ENCODE results near the gene LINC01488.

LINC01488 gene

DNA sequence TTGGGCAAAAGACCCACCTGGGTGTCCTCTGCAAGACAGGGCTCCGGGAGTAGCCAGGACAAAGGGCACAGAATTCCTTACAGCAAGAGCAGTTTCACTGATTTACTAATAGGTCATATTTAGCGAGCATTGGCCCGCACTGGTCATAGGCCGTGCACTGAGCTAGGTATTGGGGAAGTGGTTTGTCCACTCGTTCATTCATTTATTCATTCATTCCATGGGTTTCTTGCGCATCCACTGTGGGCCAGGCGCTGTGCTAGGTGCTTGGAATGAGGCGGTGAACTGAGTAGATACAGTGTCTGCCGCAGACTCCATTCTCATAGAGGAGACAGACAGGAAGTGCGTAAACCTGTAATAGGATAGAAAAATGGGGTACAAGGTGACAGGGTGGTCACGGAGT, 13.2 kb upstream of the LINC01488 start:
- H2AFZ ChIP-seq (ENCODE audit: low read depth, low read length) = no peak overlapping the region
- H2BK12ac ChIP-seq (ENCODE audit: low read length in 2 of 2) = peak overlapping the region in 1 of 2 experiments; percentile 35
- no peaks in the 10 kb centered on the region for H3K9me3 ChIP-seq (ENCODE audit: control insufficient read depth, low read length)
- 91% methylated on average over 11 of the region's 11 CpGs for WGBS
- no peak overlapping the region for H3K4me2 ChIP-seq (ENCODE audit: low read length, poor library complexity, severe bottlenecking)
- H3K23ac ChIP-seq (ENCODE audit: low read length in 2 of 2) = no peak overlapping the region
- no peak overlapping the region for H4K8ac ChIP-seq (ENCODE audit: low read length)
- no peaks in the 10 kb centered on the region for H3K79me1 ChIP-seq (replicated peaks; ENCODE audit: low read length, poor library complexity, severe bottlenecking)
- no peaks in the 10 kb centered on the region for H3K4me1 ChIP-seq (ENCODE audit: control insufficient read depth, insufficient read depth, low read depth, low read length)
- no peak overlapping the region for H3K9ac ChIP-seq (ENCODE audit: low read length)
- H2BK5ac ChIP-seq (ENCODE audit: low read depth, low read length, poor library complexity, severe bottlenecking) = no peak overlapping the region
- no peak overlapping the region for H2BK15ac ChIP-seq (ENCODE audit: low read depth, poor library complexity, severe bottlenecking)
- no peak overlapping the region for H3K18ac ChIP-seq (ENCODE audit: low read depth in 1 of 2, low read length in 2 of 2)
- H2AK5ac ChIP-seq (ENCODE audit: low read length, severe bottlenecking) = no peak overlapping the region
- no peak overlapping the region for H3K4ac ChIP-seq (ENCODE audit: low read depth in 1 of 2, low read length in 2 of 2)
- no peak overlapping the region for H2BK120ac ChIP-seq (ENCODE audit: low read depth, low read length)
- H3K4me3 ChIP-seq (ENCODE audit: insufficient read depth in 1 of 2, low read depth in 1 of 2, low read length in 2 of 2) = no peak overlapping the region
- H3K14ac ChIP-seq (ENCODE audit: low read length in 2 of 2) = no peak overlapping the region
- DNase-seq = no peak
- peaks cover 5 to 18% of the 10 kb centered on the region in 2 experiments for H3K27me3 ChIP-seq (ENCODE audit: control insufficient read depth in 1 of 2, insufficient read depth in 1 of 2, low read length in 2 of 2)
- H3K27ac ChIP-seq (ENCODE audit: low read length, poor library complexity, severe bottlenecking) = no peak overlapping the region
- no peak overlapping the region for H4K91ac ChIP-seq (ENCODE audit: low read length)
- H3K36me3 ChIP-seq (ENCODE audit: control insufficient read depth in 1 of 2, insufficient read depth in 2 of 2, low read depth in 1 of 2, low read length in 2 of 2) = no peaks in the 10 kb centered on the region

DNA sequence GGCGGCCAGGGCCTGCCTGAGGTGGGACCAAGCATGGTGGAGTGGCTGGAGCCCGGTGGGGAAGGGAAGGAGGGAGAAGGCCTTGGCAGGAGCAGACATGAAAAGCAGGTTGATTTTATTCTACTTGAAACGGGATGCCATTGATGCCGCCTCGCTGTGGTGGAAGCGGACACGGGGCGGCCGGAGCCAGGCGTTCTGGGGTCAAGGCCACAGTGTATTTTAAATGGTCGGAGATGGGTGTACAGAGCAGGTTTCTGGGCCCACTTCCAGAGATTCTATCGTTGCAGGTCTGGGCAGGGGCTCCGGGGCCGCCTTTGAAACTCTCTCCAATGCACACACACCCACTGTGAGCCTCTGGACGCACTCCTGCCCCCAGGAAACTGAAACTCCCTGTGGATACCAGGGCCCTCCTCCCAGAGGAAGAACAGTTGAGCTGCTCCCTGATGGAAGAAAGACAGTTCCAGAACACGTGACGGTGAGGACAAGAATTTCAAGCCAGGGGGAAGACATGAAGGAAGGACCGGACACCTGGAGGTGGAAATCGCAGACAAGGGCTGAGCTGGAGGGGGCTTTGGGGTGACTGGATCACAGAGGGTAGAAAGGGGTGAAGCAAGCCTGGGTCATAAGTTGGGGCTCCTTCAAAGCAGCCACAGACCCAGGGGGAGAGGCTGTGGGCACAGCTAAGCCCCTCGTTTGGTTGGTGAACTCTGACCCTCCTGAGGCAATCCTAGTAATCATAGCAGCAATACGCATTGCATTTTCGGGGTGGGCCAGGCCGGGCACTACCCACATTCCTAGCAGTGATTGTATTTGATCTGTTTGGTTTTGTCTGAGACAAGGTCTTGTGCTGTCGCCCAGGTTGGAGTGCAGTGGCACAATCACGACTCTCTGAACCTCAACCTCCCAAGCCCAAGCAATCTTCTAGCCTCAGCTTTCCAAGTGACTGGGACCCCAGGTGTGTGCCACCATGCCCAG, 12.3 kb upstream of the LINC01488 start:
- Histone ChIP-seq H2AFZ (ENCODE audit: low read depth, low read length) (no peak overlapping the region), H4K8ac (ENCODE audit: low read length) (peak overlapping the region; percentile 53), H2BK120ac (ENCODE audit: low read depth, low read length) (no peak overlapping the region), H2AK5ac (ENCODE audit: low read length, severe bottlenecking) (no peak overlapping the region), H3K18ac (ENCODE audit: low read depth in 1 of 2, low read length in 2 of 2) (no peak overlapping the region), H3K9me3 (ENCODE audit: control insufficient read depth, low read length) (peaks cover 9% of the 10 kb centered on the region), H3K14ac (ENCODE audit: low read length in 2 of 2) (no peak overlapping the region), H3K27me3 (ENCODE audit: control insufficient read depth in 1 of 2, insufficient read depth in 1 of 2, low read length in 2 of 2) (peaks cover 7 to 15% of the 10 kb centered on the region in 2 experiments), H4K91ac (ENCODE audit: low read length) (peak overlapping the region; percentile 35), H3K4me3 (ENCODE audit: insufficient read depth in 1 of 2, low read depth in 1 of 2, low read length in 2 of 2) (no peak overlapping the region), H3K9ac (ENCODE audit: low read length) (no peak overlapping the region), H2BK12ac (ENCODE audit: low read length in 2 of 2) (peak overlapping the region in 1 of 2 experiments; percentile 2), H3K4me1 (ENCODE audit: control insufficient read depth, insufficient read depth, low read depth, low read length) (no peaks in the 10 kb centered on the region), H2BK5ac (ENCODE audit: low read depth, low read length, poor library complexity, severe bottlenecking) (no peak overlapping the region), H3K23ac (ENCODE audit: low read length in 2 of 2) (no peak overlapping the region), H3K4ac (ENCODE audit: low read depth in 1 of 2, low read length in 2 of 2) (no peak overlapping the region), H3K27ac (ENCODE audit: low read length, poor library complexity, severe bottlenecking) (no peak overlapping the region), H2BK15ac (ENCODE audit: low read depth, poor library complexity, severe bottlenecking) (peak overlapping the region; percentile 76), H3K79me1 (replicated peaks; ENCODE audit: low read length, poor library complexity, severe bottlenecking) (no peaks in the 10 kb centered on the region), H3K36me3 (ENCODE audit: control insufficient read depth in 1 of 2, insufficient read depth in 2 of 2, low read depth in 1 of 2, low read length in 2 of 2) (no peaks in the 10 kb centered on the region), H3K4me2 (ENCODE audit: low read length, poor library complexity, severe bottlenecking) (no peak overlapping the region)
- 96% methylated on average over 25 of the region's 25 CpGs for WGBS
- no peak for DNase-seq

DNA sequence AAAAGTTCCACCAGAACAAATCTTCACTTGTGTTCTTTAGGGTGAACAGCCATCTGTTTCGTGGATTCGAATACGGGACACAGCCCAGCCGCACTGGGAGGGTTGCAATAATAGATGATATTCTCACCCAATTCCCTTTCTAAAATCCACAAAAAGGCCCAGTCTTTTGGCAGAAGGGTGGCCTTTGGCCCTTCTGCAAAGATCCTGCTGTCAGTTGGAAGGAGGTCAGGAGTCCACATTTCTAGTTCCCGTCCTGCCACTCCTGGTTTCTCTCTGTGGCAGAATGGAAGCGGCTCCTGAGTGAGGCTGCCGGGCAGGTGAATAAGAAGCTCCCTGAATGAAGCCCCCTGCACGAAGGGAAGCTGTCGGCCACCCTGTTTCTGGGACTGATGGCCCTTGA, 11.2 kb upstream of the LINC01488 start:
- Histone ChIP-seq H3K4ac (ENCODE audit: low read depth in 1 of 2, low read length in 2 of 2) (no peak overlapping the region), H2BK12ac (ENCODE audit: low read length in 2 of 2) (no peak overlapping the region), H3K9me3 (ENCODE audit: control insufficient read depth, low read length) (peaks cover 13% of the 10 kb centered on the region), H3K9ac (ENCODE audit: low read length) (no peak overlapping the region), H2BK120ac (ENCODE audit: low read depth, low read length) (no peak overlapping the region), H3K4me3 (ENCODE audit: insufficient read depth in 1 of 2, low read depth in 1 of 2, low read length in 2 of 2) (no peak overlapping the region), H3K36me3 (ENCODE audit: control insufficient read depth in 1 of 2, insufficient read depth in 2 of 2, low read depth in 1 of 2, low read length in 2 of 2) (no peaks in the 10 kb centered on the region), H2AK5ac (ENCODE audit: low read length, severe bottlenecking) (no peak overlapping the region), H2AFZ (ENCODE audit: low read depth, low read length) (no peak overlapping the region), H3K27ac (ENCODE audit: low read length, poor library complexity, severe bottlenecking) (no peak overlapping the region), H3K14ac (ENCODE audit: low read length in 2 of 2) (no peak overlapping the region), H3K4me1 (ENCODE audit: control insufficient read depth, insufficient read depth, low read depth, low read length) (no peaks in the 10 kb centered on the region), H3K27me3 (ENCODE audit: control insufficient read depth in 1 of 2, insufficient read depth in 1 of 2, low read length in 2 of 2) (peaks cover 8% of the 10 kb centered on the region in 2 experiments), H2BK5ac (ENCODE audit: low read depth, low read length, poor library complexity, severe bottlenecking) (no peak overlapping the region), H4K91ac (ENCODE audit: low read length) (no peak overlapping the region), H3K18ac (ENCODE audit: low read depth in 1 of 2, low read length in 2 of 2) (no peak overlapping the region), H3K4me2 (ENCODE audit: low read length, poor library complexity, severe bottlenecking) (no peak overlapping the region), H4K8ac (ENCODE audit: low read length) (no peak overlapping the region), H3K23ac (ENCODE audit: low read length in 2 of 2) (no peak overlapping the region), H3K79me1 (replicated peaks; ENCODE audit: low read length, poor library complexity, severe bottlenecking) (no peaks in the 10 kb centered on the region), H2BK15ac (ENCODE audit: low read depth, poor library complexity, severe bottlenecking) (no peak overlapping the region)
- no peak for DNase-seq
- 96% methylated on average over 9 of the region's 9 CpGs for WGBS

DNA sequence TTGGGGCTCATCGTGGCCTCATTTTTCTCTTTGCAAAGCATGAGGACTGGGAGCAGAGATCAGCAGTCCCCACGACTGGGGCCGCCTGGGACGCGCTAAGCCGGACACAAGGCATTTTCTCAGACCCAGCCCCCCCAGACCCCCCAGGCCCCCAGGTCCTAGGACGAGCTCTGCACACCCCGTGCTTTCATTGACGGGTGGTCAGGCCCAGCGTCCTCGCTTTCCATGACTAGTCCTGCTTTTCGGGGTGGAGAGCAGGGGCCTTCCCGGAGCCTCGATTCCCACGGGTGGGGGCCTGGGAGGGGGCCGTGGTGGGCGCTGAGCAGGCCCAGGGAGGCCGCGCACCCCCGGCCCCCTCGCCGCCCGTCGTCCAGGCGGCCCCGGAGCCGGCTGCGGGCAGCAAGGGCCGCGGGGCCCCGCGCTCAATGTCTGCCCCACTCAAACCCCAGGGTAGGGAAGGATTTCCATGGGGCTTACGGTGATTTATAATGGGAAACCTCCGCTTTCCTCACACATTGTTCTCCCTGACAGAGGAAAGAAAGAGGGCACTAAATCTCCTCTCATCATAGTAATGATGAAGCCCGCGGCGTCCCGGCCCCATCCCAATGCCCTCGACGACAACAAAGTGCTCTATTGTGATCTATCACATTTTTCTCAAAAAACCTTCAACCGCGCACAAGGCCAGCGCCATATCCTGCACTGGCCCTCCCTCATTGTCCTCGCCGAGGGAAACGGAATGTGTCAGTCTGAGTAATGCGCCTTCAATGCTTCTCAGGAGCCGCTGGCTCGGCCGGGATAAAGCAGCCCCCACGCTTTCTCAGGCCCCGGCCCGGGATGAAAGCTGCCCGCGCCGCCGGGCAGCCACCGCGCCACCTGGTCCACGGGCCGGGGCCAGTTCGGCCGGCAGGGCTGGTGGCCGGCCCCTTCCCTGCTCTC, 10.4 kb upstream of the LINC01488 start:
- H3K18ac ChIP-seq (ENCODE audit: low read depth in 1 of 2, low read length in 2 of 2) = no peak overlapping the region
- H3K79me1 ChIP-seq (replicated peaks; ENCODE audit: low read length, poor library complexity, severe bottlenecking) = no peaks in the 10 kb centered on the region
- no peak overlapping the region for H2BK120ac ChIP-seq (ENCODE audit: low read depth, low read length)
- no peak for DNase-seq
- no peak overlapping the region for H3K27ac ChIP-seq (ENCODE audit: low read length, poor library complexity, severe bottlenecking)
- H2BK12ac ChIP-seq (ENCODE audit: low read length in 2 of 2) = no peak overlapping the region
- no peak overlapping the region for H2AFZ ChIP-seq (ENCODE audit: low read depth, low read length)
- no peak overlapping the region for H2BK5ac ChIP-seq (ENCODE audit: low read depth, low read length, poor library complexity, severe bottlenecking)
- peak overlapping the region in 1 of 2 experiments; percentile 82 for H3K4ac ChIP-seq (ENCODE audit: low read depth in 1 of 2, low read length in 2 of 2)
- H3K14ac ChIP-seq (ENCODE audit: low read length in 2 of 2) = no peak overlapping the region
- no peak overlapping the region for H3K4me2 ChIP-seq (ENCODE audit: low read length, poor library complexity, severe bottlenecking)
- no peak overlapping the region for H3K4me3 ChIP-seq (ENCODE audit: insufficient read depth in 1 of 2, low read depth in 1 of 2, low read length in 2 of 2)
- no peak overlapping the region for H4K91ac ChIP-seq (ENCODE audit: low read length)
- H3K27me3 ChIP-seq (ENCODE audit: control insufficient read depth in 1 of 2, insufficient read depth in 1 of 2, low read length in 2 of 2) = peaks cover 6 to 8% of the 10 kb centered on the region in 2 experiments
- H3K9me3 ChIP-seq (ENCODE audit: control insufficient read depth, low read length) = peaks cover 13% of the 10 kb centered on the region
- no peaks in the 10 kb centered on the region for H3K36me3 ChIP-seq (ENCODE audit: control insufficient read depth in 1 of 2, insufficient read depth in 2 of 2, low read depth in 1 of 2, low read length in 2 of 2)
- WGBS = 86% methylated on average over 60 of the region's 64 CpGs
- no peaks in the 10 kb centered on the region for H3K4me1 ChIP-seq (ENCODE audit: control insufficient read depth, insufficient read depth, low read depth, low read length)
- no peak overlapping the region for H2AK5ac ChIP-seq (ENCODE audit: low read length, severe bottlenecking)
- H3K23ac ChIP-seq (ENCODE audit: low read length in 2 of 2) = no peak overlapping the region
- no peak overlapping the region for H4K8ac ChIP-seq (ENCODE audit: low read length)
- H3K9ac ChIP-seq (ENCODE audit: low read length) = no peak overlapping the region
- H2BK15ac ChIP-seq (ENCODE audit: low read depth, poor library complexity, severe bottlenecking) = peak overlapping the region; percentile 40
